Heart right ventricle (tissue), 16 donors: ENCODE data around the gene TBC1D23. TPM values are rescaled to one million over a fixed set of nuclear protein-coding genes. Genes with fewer than 3 reads are reported as not detected.
"Not testable (repeated sequence)": the region's sequence is repeated elsewhere in the genome, so short reads cannot be mapped to it uniquely, and the experiment has no call there.

Experiments used
- ATAC-seq, 8 donors: fragments of 200-7000 bp; cut with Tn5 transposase; one replicate each; pipeline ENCODE4 v1.9.1; 2020; ENCODE audit warnings: mild to moderate bottlenecking in 8 of 8, moderate library complexity in 8 of 8, moderate number of reproducible peaks in 1 of 8
- DNase-seq, 2 donors: peaks; one replicate each; pipeline ENCODE4 v3.0.0-alpha.2; 2020
- H3K27ac ChIP-seq, 10 donors: fragments of 200-600 bp; sonication (generic) in 2 of 10; one replicate each; pipeline versions ENCODE4 v1.5.0 to v1.8.0; 2020 to 2022; ENCODE audit warnings: mild to moderate bottlenecking in 3 of 10
- H3K27me3 ChIP-seq, 7 donors: fragments of 200-600 bp; one replicate each; pipeline ENCODE4 v1.8.0; 2021 to 2022; ENCODE audit warnings: mild to moderate bottlenecking in 2 of 7
- H3K36me3 ChIP-seq, 9 donors: fragments of 200-600 bp; sonication (generic) in 1 of 9; one replicate each; pipeline versions ENCODE4 v1.5.0 to v1.8.0; 2020 to 2022; ENCODE audit warnings: mild to moderate bottlenecking in 2 of 9
- H3K4me1 ChIP-seq, 9 donors: fragments of 200-600 bp; sonication (generic) in 1 of 9; one replicate each; pipeline versions ENCODE4 v1.5.0 to v1.8.0; 2020 to 2022; ENCODE audit warnings: mild to moderate bottlenecking in 4 of 9
- H3K4me3 ChIP-seq, 10 donors: fragments of 200-600 bp; sonication (generic) in 2 of 10; one replicate each; pipeline versions ENCODE4 v1.5.0 to v1.8.0; 2020 to 2022; ENCODE audit warnings: mild to moderate bottlenecking in 7 of 10, moderate library complexity in 2 of 10
- H3K9me3 ChIP-seq, 11 donors: fragments of 200-600 bp in 10 of 11; sonication (generic) in 2 of 11; one replicate each; pipeline versions ENCODE4 v1.5.0 to v1.8.0; 2013 to 2022; ENCODE audit warnings: mild to moderate bottlenecking in 2 of 11, control low read depth in 1 of 11, moderate library complexity in 1 of 11
- WGBS, 2 donors: extraction: QIAGEN DNeasy Blood & Tissue Kit; methylation state at CpG; one replicate each; pipeline ENCODE4 v1.1.7; 2013; ENCODE audit warnings: inconsistent platforms in 1 of 2; 5-methylcytosine and 5-hydroxymethylcytosine counted together
- intact Hi-C, 10 donors: fragments of 100-400 bp; cut with DNase I; formaldehyde crosslinking; loops; one replicate each; pipeline versions ENCODE4 v1.11.1 to v1.14.2; 2022
- polyA plus RNA-seq, 2 donors: library from polyadenylated mRNA; stranded (reverse); fragments of 200-250 nt; gene quantifications; one replicate each; pipeline ENCODE4 v1.2.3, GENCODE V29; 2013
- total RNA-seq, 10 donors: library from RNA; stranded (reverse); fragmentation: NEBNext Ultra II Directional in 3 of 10; extraction: Animal tissue kit (Norgen Biotek cat#: 25700) in 3 of 10; gene quantifications; one replicate each; pipeline versions ENCODE4 v1.2.1 to v1.2.4, GENCODE V29; 2021 to 2023
- TF ChIP-seq, protein P1 (sequence below), 9 donors: fragments of 200-600 bp; sonication (generic) in 2 of 9; IDR thresholded peaks; one replicate each; pipeline versions ENCODE4 v1.5.0 to v1.8.0; 2021 to 2022; ENCODE audit warnings: antibody characterized with exemption in 9 of 9, mild to moderate bottlenecking in 5 of 9, moderate library complexity in 1 of 9
- donor health status: Arrhythmogenic right ventricular cardiomyopathy.
- donor health status: ischemic (EF 13 %, LVEDD 7.1; RV severe dilation, severe dysfunction).
- donor health status: healthy with polysubstance abuse.
- donor health status: DM: no; HTN: yes; CAD: no.
- donor health status: DM: no; HTN: no; CAD: no.
- donor health status: ischemic (EF 25% LVEDD 6.9; RV normal size, moderate dysfunction).
- donor health status: ischemic (EF 25% LVEDD 5.7; RV mildly dilated, moderate dysfunction).
- donor health status: healthy.
- donor health status: DM: yes; HTN: yes; CAD: no.
- donor health status: Ischemic cardiomyopathy.
- donor health status: ischemic (EF 35%, LVEDD 5.7; RV mildly dilated, moderate dysfunction).
- donor health status: nonischemic (EF 11% LVEDD 7.7; RV severe dilation, severe dysfunction).
- donor health status: DM: yes; HTN: yes; CAD: no.
- donor health status: PGD.
- donor health status: ischemic (EF 29% LVEDD 5.4; RV normal size, mild dysfunction).
- donor health status: nonischemic (EF 23%, LVEDD 6.1; RV moderate dilation, normal function).

TBC1D23 gene
- total and polyA plus RNA-seq, 12 donors: 18.8 to 40.4 (median 28.7) TPM

DNA sequence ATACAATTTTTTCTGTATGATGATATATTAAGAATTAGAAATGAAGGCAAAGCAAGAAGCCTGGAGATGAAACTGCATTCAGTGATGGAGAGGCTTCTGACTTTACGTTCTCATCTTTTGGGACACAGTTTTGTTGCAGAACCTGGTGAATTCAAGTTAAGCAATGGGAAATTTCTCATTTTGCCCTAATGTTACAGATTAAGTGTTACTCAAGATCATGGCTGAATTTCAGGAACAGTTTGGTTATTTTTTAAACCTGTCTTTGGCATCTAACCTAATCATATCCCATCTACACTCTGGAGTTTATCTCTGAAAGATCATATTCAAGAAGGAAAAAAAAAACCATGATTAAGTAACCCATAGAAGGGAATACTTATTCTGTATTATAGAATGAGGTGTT is 79.7 kb downstream of the TBC1D23 start:
- ATAC-seq: no peak
- peaks cover 0 to 11% (median 0%) of the 10 kb centered on the region in 11 donors for H3K9me3 ChIP-seq
- no peaks in the 10 kb centered on the region for H3K27me3 ChIP-seq
- H3K4me1 ChIP-seq: peaks cover 0 to 15% (median 1%) of the 10 kb centered on the region in 9 donors
- intact Hi-C loops: loop anchor here in 1 of 10 donors (10.0 kb wide), 1 partner anchor 54 kb away; no protein-coding TSS in a partner anchor
- TF ChIP-seq, protein P1, sequence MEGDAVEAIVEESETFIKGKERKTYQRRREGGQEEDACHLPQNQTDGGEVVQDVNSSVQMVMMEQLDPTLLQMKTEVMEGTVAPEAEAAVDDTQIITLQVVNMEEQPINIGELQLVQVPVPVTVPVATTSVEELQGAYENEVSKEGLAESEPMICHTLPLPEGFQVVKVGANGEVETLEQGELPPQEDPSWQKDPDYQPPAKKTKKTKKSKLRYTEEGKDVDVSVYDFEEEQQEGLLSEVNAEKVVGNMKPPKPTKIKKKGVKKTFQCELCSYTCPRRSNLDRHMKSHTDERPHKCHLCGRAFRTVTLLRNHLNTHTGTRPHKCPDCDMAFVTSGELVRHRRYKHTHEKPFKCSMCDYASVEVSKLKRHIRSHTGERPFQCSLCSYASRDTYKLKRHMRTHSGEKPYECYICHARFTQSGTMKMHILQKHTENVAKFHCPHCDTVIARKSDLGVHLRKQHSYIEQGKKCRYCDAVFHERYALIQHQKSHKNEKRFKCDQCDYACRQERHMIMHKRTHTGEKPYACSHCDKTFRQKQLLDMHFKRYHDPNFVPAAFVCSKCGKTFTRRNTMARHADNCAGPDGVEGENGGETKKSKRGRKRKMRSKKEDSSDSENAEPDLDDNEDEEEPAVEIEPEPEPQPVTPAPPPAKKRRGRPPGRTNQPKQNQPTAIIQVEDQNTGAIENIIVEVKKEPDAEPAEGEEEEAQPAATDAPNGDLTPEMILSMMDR (IDR thresholded peaks at IDR 0.05): no peak
- WGBS, 2 donors: 95 to 97% methylated on average over 1 of the region's 1 CpG
- H3K4me3 ChIP-seq: no peak overlapping the region
- peaks cover 0 to 69% (median 32%) of the 10 kb centered on the region in 9 donors for H3K36me3 ChIP-seq
- DNase-seq: no peak
- H3K27ac ChIP-seq: no peak overlapping the region

DNA sequence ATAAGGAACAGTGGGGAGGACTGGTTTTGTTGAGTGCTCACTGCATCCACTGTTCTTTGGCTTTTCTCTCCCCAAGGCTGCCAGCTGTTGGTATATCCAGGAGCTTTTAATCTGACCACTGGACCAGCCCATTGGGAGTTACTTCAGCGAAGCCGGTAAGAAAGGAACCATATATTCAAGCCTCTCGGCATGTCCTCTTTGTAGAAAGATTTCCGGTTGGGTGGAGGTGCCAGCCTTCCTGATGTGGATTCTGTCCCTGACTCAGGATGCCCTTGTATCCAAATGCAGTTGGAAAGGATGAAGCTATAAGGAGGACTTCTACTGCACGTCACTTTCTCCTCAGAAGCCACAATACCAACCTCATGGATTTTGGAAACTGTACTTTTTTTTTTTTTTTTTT is 87.9 kb downstream of the TBC1D23 start:
- TF ChIP-seq, protein P1 (IDR thresholded peaks at IDR 0.05): no peak
- Histone ChIP-seq H3K9me3 (peaks cover 0 to 3% (median 0%) of the 10 kb centered on the region in 11 donors), H3K4me1 (peaks cover 0 to 7% (median 0%) of the 10 kb centered on the region in 9 donors), H3K27me3 (no peaks in the 10 kb centered on the region), H3K27ac (no peak overlapping the region), H3K36me3 (peaks cover 0 to 91% (median 45%) of the 10 kb centered on the region in 9 donors), H3K4me3 (no peak overlapping the region)
- WGBS, 2 donors: 85 to 90% methylated on average over 5 of the region's 5 CpGs
- DNase-seq (no peak), ATAC-seq (no peak)
- intact Hi-C loops: loop anchor here in 1 of 10 donors (10.0 kb wide), 1 partner anchor 46 kb away; no protein-coding TSS in a partner anchor

DNA sequence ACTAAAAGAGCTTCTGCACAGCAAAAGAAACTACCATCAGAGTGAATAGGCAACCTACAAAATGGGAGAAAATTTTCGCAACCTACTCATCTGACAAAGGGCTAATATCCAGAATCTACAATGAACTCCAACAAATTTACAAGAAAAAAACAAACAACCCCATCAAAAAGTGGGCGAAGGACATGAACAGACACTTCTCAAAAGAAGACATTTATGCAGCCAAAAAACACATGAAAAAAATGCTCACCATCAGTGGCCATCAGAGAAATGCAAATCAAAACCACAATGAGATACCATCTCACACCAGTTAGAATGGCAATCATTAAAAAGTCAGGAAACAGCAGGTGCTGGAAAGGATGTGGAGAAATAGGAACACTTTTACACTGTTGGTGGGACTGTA is 91.0 kb downstream of the TBC1D23 start:
- H3K4me1 ChIP-seq, H3K9me3 ChIP-seq, intact Hi-C loops, H3K27me3 ChIP-seq, H3K4me3 ChIP-seq, H3K27ac ChIP-seq, DNase-seq, ATAC-seq: not testable (repeated sequence)
- WGBS, 2 donors: 80 to 100% methylated on average over 1 of the region's 2 CpGs
- peaks cover 0 to 91% (median 35%) of the 10 kb centered on the region in 9 donors for H3K36me3 ChIP-seq

DNA sequence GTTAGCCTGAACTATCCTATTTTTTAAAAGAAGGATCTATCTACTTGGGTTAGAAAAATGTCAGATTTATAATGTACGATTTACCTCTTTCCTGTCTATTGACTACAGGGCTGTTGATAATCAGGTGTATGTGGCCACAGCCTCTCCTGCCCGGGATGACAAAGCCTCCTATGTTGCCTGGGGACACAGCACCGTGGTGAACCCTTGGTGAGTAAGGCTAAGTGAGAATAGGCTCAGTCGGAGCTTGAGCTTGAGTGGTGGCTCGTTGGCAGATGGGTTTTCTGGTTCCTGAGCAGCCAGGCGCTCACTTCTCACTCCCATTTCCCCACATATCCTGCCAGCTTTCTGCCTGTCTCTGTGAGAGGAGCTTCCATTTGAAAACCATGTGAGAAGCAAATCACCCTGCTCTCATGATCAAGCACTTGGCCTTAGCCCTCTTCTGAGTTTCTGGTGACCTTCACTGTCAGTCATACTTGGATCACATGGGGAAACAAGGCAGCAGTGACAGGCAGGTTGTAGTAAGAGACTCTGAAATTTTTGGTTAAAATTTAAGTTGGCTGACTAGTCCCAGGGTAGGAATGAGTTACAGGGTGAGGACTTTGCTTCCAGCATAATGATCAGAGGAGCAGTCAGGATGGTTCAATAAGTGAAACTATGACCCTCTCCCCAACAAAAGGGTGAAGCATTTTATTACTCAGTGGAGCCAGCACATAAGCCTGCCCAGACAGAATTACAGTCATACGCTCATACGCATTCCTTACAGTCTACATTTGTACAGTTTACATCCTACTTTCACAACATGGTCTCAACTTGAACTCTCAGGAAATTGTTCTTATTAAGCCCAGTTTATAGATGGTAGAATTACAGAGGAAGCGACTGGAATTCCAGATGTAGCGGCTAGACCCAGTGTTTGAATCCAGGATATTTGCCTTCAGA is 91.8 kb downstream of the TBC1D23 start:
- H3K9me3 ChIP-seq: peaks cover 0 to 3% (median 0%) of the 10 kb centered on the region in 11 donors
- no peak overlapping the region for H3K4me3 ChIP-seq
- H3K4me1 ChIP-seq: no peaks in the 10 kb centered on the region
- H3K36me3 ChIP-seq: peaks cover 0 to 91% (median 35%) of the 10 kb centered on the region in 9 donors
- DNase-seq (no peak), ATAC-seq (peak in 2 of 8 donors; percentile 39 to 42)
- intact Hi-C loops: no loop called here
- TF ChIP-seq, protein P1 (IDR thresholded peaks at IDR 0.05): no peak
- H3K27me3 ChIP-seq: no peaks in the 10 kb centered on the region
- H3K27ac ChIP-seq: no peak overlapping the region
- WGBS, 2 donors: 90 to 94% methylated on average over 10 of the region's 10 CpGs
